Activated CD8-positive, alpha-beta T cell treated with anti-CD3 and anti-CD28 coated beads for 36 hours (primary cell): Measurements from ENCODE around the gene NCAPG2. TPM values are rescaled to one million over a fixed set of nuclear protein-coding genes. Genes with fewer than 3 reads are reported as not detected.
"Not testable (repeated sequence)": the region's sequence is repeated elsewhere in the genome, so short reads cannot be mapped to it uniquely, and the experiment has no call there.

Experiments used
- ATAC-seq: fragments of 200-7000 bp; cut with Tn5 transposase; one replicate; pipeline ENCODE4 v1.10.0; 2021; ENCODE audit warnings: mild to moderate bottlenecking, moderate library complexity
- CTCF ChIA-PET: fragments of 350-600 bp; sonication (Branson Sonifier 250); formaldehyde crosslinking; loops from one replicate; lab custom pipeline; 2021; ENCODE audit warnings: antibody characterized with exemption; lab: Charles Lee
- POLR2A ChIA-PET: fragments of 350-600 bp; sonication (Branson Sonifier 250); formaldehyde crosslinking; loops from one replicate; lab custom pipeline; 2021; ENCODE audit warnings: antibody characterized with exemption; lab: Charles Lee
- DNase-seq: peaks from one replicate; pipeline ENCODE4 v3.0.0-alpha.2; 2020
- H3K27ac Mint-ChIP-seq: one replicate; pipeline ENCODE4 v1.8.0; 2021; ENCODE audit warnings: mild to moderate bottlenecking, mixed read lengths
- H3K27me3 Mint-ChIP-seq: one replicate; pipeline ENCODE4 v1.8.0; 2021; ENCODE audit warnings: mixed read lengths
- H3K36me3 Mint-ChIP-seq: one replicate; pipeline ENCODE4 v1.8.0; 2021; ENCODE audit warnings: low read depth, mixed read lengths
- H3K4me1 Mint-ChIP-seq: one replicate; pipeline ENCODE4 v1.8.0; 2021; ENCODE audit warnings: low read depth, mixed read lengths
- H3K4me3 Mint-ChIP-seq: one replicate; pipeline ENCODE4 v1.8.0; 2021; ENCODE audit warnings: mild to moderate bottlenecking, moderate library complexity, mixed read lengths
- H3K9me3 Mint-ChIP-seq: one replicate; pipeline ENCODE4 v1.8.0; 2021; ENCODE audit warnings: mixed read lengths
- intact Hi-C: fragments of 100-400 bp; cut with micrococcal nuclease; formaldehyde crosslinking; loops from one replicate; pipeline ENCODE4 v1.10.0; 2022
- total RNA-seq, 2 experiments: library from RNA; stranded (reverse); gene quantifications; one replicate each; pipeline ENCODE4 v1.2.3, GENCODE V29; 2021
- TF ChIP-seq, protein P1 (sequence below): fragments of 200-600 bp; IDR thresholded peaks from one replicate; pipeline ENCODE4 v1.8.0; 2022; ENCODE audit warnings: antibody characterized with exemption, mild to moderate bottlenecking

NCAPG2 gene
- total RNA-seq, 2 experiments from 2014 or later = 108 to 113 TPM

DNA sequence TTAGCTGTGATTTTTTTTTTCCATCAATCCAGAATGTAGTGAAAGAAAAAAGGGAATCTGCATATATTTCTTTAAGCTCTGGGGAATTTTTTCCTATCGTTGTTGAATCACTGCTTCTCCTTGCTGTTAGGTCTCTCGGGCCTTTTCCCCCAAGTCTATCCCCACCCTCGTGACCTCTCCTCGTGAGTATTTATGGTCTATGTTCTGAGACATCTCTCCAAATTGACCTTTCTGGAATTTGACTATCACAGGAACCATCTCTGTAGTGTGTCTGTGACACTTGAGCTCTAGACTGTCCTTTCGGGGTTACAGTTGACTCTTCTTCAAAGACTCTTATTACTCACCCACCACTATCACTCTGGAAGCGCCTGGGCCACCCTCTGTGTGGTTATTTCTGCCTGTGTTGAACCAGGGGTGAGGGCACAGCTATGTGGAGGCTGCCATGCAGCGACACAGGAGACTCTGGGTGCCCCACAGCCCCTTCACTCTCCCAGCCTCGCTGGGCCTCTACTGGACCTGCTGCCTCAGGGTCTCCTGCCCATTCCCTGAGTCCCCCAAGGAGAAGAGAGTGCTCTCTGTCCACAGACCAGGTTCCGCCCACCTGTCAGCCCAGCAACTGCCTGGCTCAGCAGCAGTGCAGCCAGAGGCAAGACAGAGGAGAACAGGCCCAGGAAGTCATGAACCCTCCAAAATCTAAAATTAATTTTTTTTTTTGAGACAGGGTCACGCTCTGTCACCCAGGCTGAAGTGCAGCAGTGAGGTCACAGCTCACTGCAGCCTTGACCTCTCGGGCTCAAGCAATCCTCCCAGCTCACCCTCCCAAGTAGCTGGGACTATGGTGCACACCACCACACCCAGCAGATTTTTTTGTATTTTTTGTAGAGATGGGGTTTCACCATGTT is 71.3 kb downstream of the NCAPG2 start:
- Mint-ChIP-seq H3K27me3 (no peaks in the 10 kb centered on the region), H3K36me3 (peaks cover 39% of the 10 kb centered on the region), H3K9me3 (no peaks in the 10 kb centered on the region), H3K4me1 (no peaks in the 10 kb centered on the region), H3K4me3 (no peak overlapping the region), H3K27ac (no peak overlapping the region)
- ATAC-seq (peak; percentile 53), DNase-seq (peak; percentile 19)
- ChIA-PET CTCF (no interaction called here), POLR2A (interaction anchor here (0.6 to 1.9 kb wide), 2 partner anchors 23 to 191 kb away, joined by 3 to 8 read pairs; no protein-coding TSS in a partner anchor)
- TF ChIP-seq, protein P1, sequence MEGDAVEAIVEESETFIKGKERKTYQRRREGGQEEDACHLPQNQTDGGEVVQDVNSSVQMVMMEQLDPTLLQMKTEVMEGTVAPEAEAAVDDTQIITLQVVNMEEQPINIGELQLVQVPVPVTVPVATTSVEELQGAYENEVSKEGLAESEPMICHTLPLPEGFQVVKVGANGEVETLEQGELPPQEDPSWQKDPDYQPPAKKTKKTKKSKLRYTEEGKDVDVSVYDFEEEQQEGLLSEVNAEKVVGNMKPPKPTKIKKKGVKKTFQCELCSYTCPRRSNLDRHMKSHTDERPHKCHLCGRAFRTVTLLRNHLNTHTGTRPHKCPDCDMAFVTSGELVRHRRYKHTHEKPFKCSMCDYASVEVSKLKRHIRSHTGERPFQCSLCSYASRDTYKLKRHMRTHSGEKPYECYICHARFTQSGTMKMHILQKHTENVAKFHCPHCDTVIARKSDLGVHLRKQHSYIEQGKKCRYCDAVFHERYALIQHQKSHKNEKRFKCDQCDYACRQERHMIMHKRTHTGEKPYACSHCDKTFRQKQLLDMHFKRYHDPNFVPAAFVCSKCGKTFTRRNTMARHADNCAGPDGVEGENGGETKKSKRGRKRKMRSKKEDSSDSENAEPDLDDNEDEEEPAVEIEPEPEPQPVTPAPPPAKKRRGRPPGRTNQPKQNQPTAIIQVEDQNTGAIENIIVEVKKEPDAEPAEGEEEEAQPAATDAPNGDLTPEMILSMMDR = no peak
- intact Hi-C loops = no loop called here

DNA sequence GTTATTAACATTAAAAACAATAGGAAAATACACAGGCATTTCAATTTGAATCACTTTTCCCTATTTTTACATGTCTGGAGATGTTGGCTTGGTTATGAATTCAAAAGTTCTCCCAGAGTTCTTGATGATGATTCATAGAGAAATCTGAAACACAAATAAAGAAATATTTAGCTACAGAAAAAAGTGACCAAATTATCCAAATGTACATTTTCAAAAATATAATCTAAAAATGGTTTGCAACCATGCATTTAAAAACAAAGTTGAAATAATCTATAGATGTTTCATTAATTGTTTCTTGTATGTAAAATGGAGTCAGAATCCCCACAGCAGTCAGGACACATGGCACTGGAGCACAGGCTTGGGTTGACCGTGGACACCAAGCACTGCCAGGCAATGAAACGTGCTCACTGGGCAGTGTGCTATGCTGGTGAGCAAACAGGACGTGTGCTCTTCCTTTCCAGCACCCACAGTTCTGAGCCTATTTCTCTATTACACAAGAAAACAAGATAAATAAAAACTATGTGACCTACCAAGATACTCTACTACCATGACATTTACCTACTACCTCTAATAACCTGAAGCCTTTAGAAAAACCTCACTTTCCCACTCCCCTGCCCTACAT is 72.9 kb downstream of the NCAPG2 start:
- ATAC-seq (no peak), DNase-seq (no peak)
- peaks cover 41% of the 10 kb centered on the region for H3K36me3 Mint-ChIP-seq
- no peaks in the 10 kb centered on the region for H3K27me3 Mint-ChIP-seq
- TF ChIP-seq, protein P1 = no peak
- ChIA-PET CTCF (no interaction called here), POLR2A (no interaction called here)
- H3K4me1 Mint-ChIP-seq = no peaks in the 10 kb centered on the region
- H3K4me3 Mint-ChIP-seq = no peak overlapping the region
- intact Hi-C loops = no loop called here
- H3K27ac Mint-ChIP-seq = no peak overlapping the region
- H3K9me3 Mint-ChIP-seq = no peaks in the 10 kb centered on the region

DNA sequence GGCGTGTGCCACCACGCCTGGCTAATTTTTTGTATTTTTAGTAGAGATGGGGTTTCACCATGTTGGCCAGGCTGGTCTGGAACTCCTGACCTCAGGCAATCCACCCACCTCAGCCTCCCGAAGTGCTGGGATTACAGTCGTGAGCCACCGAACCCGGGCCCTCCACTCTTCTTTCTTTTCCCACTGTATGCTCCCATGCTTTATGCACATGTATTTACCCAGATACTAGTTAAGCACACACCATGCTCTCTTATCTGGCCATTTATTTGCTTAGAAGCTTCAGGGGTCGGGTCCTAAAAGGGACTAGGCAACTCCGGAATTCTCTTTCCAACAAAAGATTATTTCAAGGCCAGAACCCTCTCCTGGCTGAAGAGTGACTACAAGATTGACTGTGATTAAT is 78.3 kb downstream of the NCAPG2 start:
- ATAC-seq, CTCF ChIA-PET, intact Hi-C loops, H3K9me3 Mint-ChIP-seq, H3K27ac Mint-ChIP-seq, H3K27me3 Mint-ChIP-seq, H3K4me1 Mint-ChIP-seq, H3K4me3 Mint-ChIP-seq, DNase-seq: not testable (repeated sequence)
- H3K36me3 Mint-ChIP-seq = peaks cover 44% of the 10 kb centered on the region
- POLR2A ChIA-PET = interaction anchor here (0.6 kb wide), 1 partner anchor 496 kb away, joined by 3 read pairs; no protein-coding TSS in a partner anchor

DNA sequence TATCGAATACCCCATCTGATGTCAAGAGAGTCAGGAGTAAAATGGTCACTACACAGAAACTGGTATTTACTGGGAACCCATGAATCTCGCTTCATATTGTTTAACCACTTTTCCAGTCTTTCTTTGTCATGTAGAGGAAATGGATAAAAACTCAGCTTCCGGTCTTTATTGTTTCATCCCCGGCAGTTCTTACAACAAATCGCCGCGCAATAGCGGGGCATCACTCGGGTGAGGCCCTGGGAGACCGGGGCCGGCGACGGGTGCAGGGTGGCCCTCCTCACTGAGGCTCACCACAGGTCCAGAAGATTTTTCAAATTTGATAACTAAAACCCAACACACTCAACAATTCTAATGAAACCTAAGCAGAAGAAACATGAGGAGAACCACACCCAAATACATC is 81.4 kb downstream of the NCAPG2 start:
- ATAC-seq = no peak
- Mint-ChIP-seq H3K9me3 (no peaks in the 10 kb centered on the region), H3K36me3 (peaks cover 22% of the 10 kb centered on the region)

DNA sequence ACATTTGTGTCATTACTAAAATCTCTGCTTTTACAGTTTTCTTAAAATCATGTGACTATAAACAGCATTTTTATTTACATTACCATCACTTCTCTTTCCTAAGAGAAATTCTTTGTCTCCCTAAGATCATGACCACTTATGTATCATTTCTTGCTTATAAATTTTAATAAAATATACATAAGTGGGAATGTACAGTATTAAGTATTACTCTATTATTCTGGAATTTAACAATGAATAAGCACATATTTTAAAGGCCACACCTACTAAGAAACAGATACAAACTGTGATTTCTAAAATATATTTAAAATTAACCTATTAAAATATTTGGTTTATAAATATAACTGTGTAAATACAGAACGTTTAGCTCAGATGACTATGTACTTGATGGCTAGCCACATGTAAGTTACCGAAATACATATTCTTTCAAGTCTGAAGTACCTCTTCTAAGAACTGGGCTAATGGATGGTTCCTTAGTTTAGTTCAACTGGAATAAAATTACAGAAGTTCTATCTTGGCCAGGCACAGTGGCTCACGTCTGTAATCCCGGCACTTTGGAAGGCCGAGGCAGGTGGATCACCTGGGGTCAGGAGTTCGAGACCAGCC is 83.7 kb downstream of the NCAPG2 start:
- Mint-ChIP-seq H3K27ac (no peak overlapping the region), H3K4me3 (no peak overlapping the region), H3K4me1 (no peaks in the 10 kb centered on the region), H3K36me3 (peaks cover 14% of the 10 kb centered on the region), H3K27me3 (no peaks in the 10 kb centered on the region), H3K9me3 (no peaks in the 10 kb centered on the region)
- TF ChIP-seq, protein P1 = no peak
- POLR2A ChIA-PET = interaction anchor here (1.3 kb wide), 1 partner anchor 21 kb away, joined by 4 read pairs; no protein-coding TSS in a partner anchor
- intact Hi-C loops = no loop called here
- no peak for ATAC-seq
- no peak for DNase-seq
- CTCF ChIA-PET = interaction anchor here (1.1 kb wide), 2 partner anchors 312 to 356 kb away, joined by 3 to 5 read pairs; no protein-coding TSS in a partner anchor

More for the DNA sequence above, 81.4 kb downstream of the NCAPG2 start:
- no peak overlapping the region for H3K4me3 Mint-ChIP-seq
- ChIA-PET POLR2A (no interaction called here), CTCF (no interaction called here)
- TF ChIP-seq, protein P1 = no peak
- DNase-seq = no peak
- H3K27me3 Mint-ChIP-seq = no peaks in the 10 kb centered on the region
- H3K27ac Mint-ChIP-seq = no peak overlapping the region
- no peaks in the 10 kb centered on the region for H3K4me1 Mint-ChIP-seq
- intact Hi-C loops = no loop called here
